Measurements from ENCODE around the gene DEFB121. TPM values are rescaled to one million over a fixed set of nuclear protein-coding genes. Genes with fewer than 3 reads are reported as not detected.
"Not testable (repeated sequence)": the region's sequence is repeated elsewhere in the genome, so short reads cannot be mapped to it uniquely, and the experiment has no call there.

DEFB121 gene
- total RNA-seq, 1 donor from 2014 or later: not detected

DNA sequence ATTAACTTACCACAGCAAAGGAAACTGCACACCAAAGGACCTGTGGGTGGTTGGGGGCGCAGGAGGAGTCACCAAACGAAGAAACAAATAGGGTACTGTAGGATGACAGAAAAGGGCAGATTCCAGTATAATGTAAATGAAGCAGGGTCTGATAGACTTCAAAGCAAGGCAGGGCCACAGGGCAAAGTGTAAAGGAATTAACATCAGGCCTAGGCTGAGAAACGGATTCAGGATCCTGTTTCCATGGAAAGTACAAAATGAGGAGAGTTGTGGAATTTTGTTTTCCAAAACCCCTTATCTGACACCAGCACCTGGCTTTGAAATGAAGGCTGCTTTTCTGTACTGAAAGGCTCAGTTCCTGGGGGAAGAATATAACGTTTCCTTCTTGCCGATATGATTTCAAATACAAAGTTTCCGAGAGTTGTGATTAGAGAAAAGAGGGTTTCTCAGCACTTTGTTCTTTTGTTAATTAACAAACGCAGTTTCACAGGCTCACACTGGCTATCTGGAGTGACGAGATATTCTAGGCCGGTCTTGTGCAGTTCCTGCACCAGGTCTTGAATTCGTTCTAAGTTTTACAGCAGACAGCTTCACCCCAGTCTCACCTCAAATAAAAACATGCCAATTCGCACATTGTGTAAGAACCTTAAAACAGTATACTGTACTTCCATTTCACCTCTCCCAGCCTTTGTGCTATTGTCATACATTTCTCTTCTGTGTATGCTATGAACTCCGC is 40.2 kb upstream of the DEFB121 start:
- H3K4me1 Mint-ChIP-seq (ENCODE audit: low read depth, unreplicated experiment): no peaks in the 10 kb centered on the region
- TF ChIP-seq, protein P1, sequence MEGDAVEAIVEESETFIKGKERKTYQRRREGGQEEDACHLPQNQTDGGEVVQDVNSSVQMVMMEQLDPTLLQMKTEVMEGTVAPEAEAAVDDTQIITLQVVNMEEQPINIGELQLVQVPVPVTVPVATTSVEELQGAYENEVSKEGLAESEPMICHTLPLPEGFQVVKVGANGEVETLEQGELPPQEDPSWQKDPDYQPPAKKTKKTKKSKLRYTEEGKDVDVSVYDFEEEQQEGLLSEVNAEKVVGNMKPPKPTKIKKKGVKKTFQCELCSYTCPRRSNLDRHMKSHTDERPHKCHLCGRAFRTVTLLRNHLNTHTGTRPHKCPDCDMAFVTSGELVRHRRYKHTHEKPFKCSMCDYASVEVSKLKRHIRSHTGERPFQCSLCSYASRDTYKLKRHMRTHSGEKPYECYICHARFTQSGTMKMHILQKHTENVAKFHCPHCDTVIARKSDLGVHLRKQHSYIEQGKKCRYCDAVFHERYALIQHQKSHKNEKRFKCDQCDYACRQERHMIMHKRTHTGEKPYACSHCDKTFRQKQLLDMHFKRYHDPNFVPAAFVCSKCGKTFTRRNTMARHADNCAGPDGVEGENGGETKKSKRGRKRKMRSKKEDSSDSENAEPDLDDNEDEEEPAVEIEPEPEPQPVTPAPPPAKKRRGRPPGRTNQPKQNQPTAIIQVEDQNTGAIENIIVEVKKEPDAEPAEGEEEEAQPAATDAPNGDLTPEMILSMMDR (IDR thresholded peaks at IDR 0.05; ENCODE audit: partially characterized antibody, unreplicated experiment): no peak
- peaks cover 2% of the 10 kb centered on the region for H3K27me3 Mint-ChIP-seq (ENCODE audit: unreplicated experiment)
- H3K27ac Mint-ChIP-seq (ENCODE audit: unreplicated experiment): no peak overlapping the region
- peaks cover 8% of the 10 kb centered on the region for H3K9me3 Mint-ChIP-seq (ENCODE audit: unreplicated experiment)
- no peak for DNase-seq
- no peak overlapping the region for H3K4me3 Mint-ChIP-seq (ENCODE audit: unreplicated experiment)
- no peaks in the 10 kb centered on the region for H3K36me3 Mint-ChIP-seq (ENCODE audit: unreplicated experiment)

DNA sequence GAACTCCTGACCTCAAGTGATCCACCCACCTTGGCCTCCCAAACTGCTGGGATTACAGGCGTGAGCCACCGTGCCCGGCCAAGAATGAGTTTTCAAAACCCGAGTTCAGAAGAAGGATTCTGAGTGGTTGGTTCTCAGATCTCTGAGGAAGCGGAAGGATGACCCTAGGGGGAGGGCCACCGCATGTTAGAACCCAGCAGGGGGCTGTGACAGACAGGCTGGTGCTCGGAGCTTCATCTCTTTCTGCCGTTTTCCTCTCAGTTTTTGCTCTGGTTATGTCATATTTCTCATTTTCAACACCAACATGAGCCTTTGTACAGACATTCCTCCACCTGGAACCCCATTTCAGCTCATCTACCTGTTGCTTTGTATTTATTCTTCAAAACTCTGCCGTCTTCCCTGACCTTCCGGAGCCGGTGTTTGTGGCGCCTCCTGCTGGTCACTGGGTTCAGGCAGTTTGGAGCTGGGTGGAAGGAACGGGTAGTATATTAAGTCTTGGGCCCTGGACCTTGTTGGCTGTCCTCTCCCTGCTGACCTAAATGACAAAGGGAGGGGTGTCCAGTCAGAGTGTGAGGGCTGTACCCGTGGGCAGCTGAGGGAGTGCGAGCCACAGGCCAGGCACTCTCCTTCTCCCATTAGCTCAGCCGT is 34.1 kb upstream of the DEFB121 start, which contains the start of gene DEFB123:
DEFB123 (plus strand) TSS at position 621 of the 648 bp plus-strand sequence. CDS start 67 bp downstream, outside the sequence.
- Mint-ChIP-seq H3K4me1 (ENCODE audit: low read depth, unreplicated experiment) (no peaks in the 10 kb centered on the region), H3K4me3 (ENCODE audit: unreplicated experiment) (no peak within 1 kb of the TSS), H3K27me3 (ENCODE audit: unreplicated experiment) (peaks cover 4% of the 10 kb centered on the region), H3K36me3 (ENCODE audit: unreplicated experiment) (no peaks in the 10 kb centered on the region), H3K27ac (ENCODE audit: unreplicated experiment) (no peak within 1 kb of the TSS), H3K9me3 (ENCODE audit: unreplicated experiment) (peaks cover 14% of the 10 kb centered on the region)
- no peak for DNase-seq
- TF ChIP-seq, protein P1 (IDR thresholded peaks at IDR 0.05; ENCODE audit: partially characterized antibody, unreplicated experiment): peak; percentile 66

DNA sequence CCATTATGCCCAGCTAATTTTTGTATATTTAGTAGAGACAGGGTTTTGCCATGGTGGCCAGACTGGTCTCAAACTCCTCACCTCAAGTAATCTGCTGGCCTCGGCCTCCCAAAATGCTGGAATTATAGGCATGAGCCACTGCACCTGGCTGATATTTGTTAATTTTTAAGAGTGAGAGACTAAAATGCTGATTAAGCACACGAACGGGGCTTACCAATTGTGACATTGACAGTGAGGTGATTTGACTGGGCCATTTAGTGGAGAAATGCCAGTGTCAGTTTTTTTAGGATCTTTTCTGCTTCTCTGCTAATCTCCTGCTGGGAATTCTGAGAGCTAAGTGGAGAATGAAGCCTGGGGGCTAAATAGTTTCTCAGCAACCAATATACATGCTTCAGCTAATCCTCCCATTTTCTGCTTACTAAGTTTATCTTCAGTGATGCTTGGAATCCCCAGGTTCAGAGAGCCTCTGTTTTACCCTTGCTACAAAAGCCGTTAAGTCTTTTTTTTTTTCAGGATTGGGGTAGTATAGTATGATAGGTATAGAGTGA is 24.6 kb upstream of the DEFB121 start:
- Mint-ChIP-seq H3K36me3 (ENCODE audit: unreplicated experiment) (peaks cover 2% of the 10 kb centered on the region), H3K27me3 (ENCODE audit: unreplicated experiment) (no peaks in the 10 kb centered on the region), H3K27ac (ENCODE audit: unreplicated experiment) (no peak overlapping the region), H3K9me3 (ENCODE audit: unreplicated experiment) (peaks cover 8% of the 10 kb centered on the region), H3K4me3 (ENCODE audit: unreplicated experiment) (no peak overlapping the region), H3K4me1 (ENCODE audit: low read depth, unreplicated experiment) (no peaks in the 10 kb centered on the region)
- no peak for DNase-seq
- TF ChIP-seq, protein P1 (IDR thresholded peaks at IDR 0.05; ENCODE audit: partially characterized antibody, unreplicated experiment): no peak

DNA sequence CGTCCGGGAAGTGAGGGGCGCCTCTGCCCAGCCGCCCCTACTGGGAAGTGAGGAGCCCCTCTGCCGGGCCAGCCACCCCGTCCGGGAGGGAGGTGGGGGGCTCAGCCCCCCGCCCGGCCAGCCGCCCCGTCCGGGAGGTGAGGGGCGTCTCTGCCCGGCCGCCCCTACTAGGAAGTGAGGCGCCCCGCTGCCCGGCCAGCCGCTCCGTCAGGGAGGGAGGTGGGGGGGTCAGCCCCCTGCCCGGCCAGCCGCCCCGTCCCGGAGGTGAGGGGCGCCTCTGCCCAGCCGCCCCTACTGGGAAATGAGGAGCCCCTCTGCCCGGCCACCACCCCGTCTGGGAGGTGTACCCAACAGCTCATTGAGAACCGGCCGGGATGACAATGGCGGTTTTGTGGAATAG is 21.6 kb upstream of the DEFB121 start:
- H3K27ac Mint-ChIP-seq (ENCODE audit: unreplicated experiment); H3K4me1 Mint-ChIP-seq (ENCODE audit: low read depth, unreplicated experiment); H3K36me3 Mint-ChIP-seq (ENCODE audit: unreplicated experiment); H3K4me3 Mint-ChIP-seq (ENCODE audit: unreplicated experiment); H3K27me3 Mint-ChIP-seq (ENCODE audit: unreplicated experiment); DNase-seq: not testable (repeated sequence)
- peaks cover 17% of the 10 kb centered on the region for H3K9me3 Mint-ChIP-seq (ENCODE audit: unreplicated experiment)

DNA sequence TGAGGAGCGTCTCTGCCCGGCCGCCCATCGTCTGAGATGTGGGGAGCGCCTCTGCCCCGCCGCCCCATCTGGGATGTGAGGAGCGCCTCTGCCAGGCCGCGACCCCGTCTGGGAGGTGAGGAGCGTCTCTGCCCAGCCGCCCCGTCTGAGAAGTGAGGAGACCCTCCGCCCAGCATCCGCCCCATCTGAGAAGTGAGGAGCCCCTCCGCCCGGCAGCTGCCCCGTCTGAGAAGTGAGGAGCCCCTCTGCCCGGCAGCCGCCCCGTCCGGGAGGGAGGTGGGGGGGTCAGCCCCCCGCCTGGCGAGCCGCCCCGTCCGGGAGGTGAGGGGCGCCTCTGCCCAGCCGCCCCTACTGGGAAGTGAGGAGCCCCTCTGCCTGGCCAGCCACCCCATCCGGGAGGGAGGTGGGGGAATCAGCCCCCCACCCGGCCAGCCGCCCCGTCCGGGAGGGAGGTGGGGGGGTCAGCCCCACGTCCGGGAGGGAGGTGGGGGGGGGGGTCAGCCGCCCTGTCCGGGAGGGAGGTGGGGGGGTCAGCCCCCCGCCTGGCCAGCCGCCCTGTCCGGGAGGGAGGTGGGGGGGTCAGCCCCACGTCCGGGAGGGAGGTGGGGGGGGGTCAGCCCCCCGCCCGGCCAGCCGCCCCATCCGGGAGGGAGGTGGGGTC is 21.0 kb upstream of the DEFB121 start:
- H3K27me3 Mint-ChIP-seq (ENCODE audit: unreplicated experiment); H3K4me1 Mint-ChIP-seq (ENCODE audit: low read depth, unreplicated experiment); H3K4me3 Mint-ChIP-seq (ENCODE audit: unreplicated experiment); H3K36me3 Mint-ChIP-seq (ENCODE audit: unreplicated experiment); H3K27ac Mint-ChIP-seq (ENCODE audit: unreplicated experiment): not testable (repeated sequence)
- H3K9me3 Mint-ChIP-seq (ENCODE audit: unreplicated experiment): peaks cover 15% of the 10 kb centered on the region
- DNase-seq: peak; percentile 34

Data from glutamatergic neuron (in vitro differentiated cells).